Endothelial cell of umbilical vein (primary cell): Measurements from ENCODE around the gene TRERF1. TPM values are rescaled to one million over a fixed set of nuclear protein-coding genes. Genes with fewer than 3 reads are reported as not detected.

Experiments used
- BruUV-seq: library from RNA; stranded (reverse); fragments of 400-500 nt; replicated peaks from 2 replicates; lab custom pipeline; 2021; lab: Mats Ljungman, UMichigan
- CTCF ChIA-PET: fragments of 300-600, 350-600 bp; sonication (Branson Sonifier 250); formaldehyde crosslinking; loops from one replicate; lab custom pipeline; 2021; ENCODE audit warnings: antibody characterized with exemption, inconsistent platforms; lab: Charles Lee
- POLR2A ChIA-PET: fragments of 300-600, 350-600 bp; sonication (Branson Sonifier 250); formaldehyde crosslinking; loops from one replicate; lab custom pipeline; 2021; ENCODE audit warnings: antibody characterized with exemption, inconsistent platforms; lab: Charles Lee
- DNase-seq: peaks from one replicate; pipeline ENCODE4 v3.0.0-alpha.2; 2011; ENCODE audit warnings: low read depth, low spot score
- FAIRE-seq: peaks from 2 replicates; lab custom pipeline; 2011; peaks lifted over from hg19 to GRCh38; lab: Jason Lieb, UNC
- H2AFZ ChIP-seq: 2 replicates; pipeline ENCODE4 v1.6.0; 2012; ENCODE audit warnings: low read depth, low read length, control low read depth, inconsistent platforms
- H3K27ac ChIP-seq: 2 replicates; pipeline ENCODE4 v1.5.1; 2011; ENCODE audit warnings: low read depth, mild to moderate bottlenecking, control low read depth, low read length, moderate library complexity; ENCODE audit not compliant: insufficient read depth
- H3K27me3 ChIP-seq, 2 experiments: 2 replicates each; pipeline versions ENCODE4 v1.6.0 to v1.6.1; 2011; ENCODE audit warnings: low read length in 2 of 2, mixed read lengths in 1 of 2; ENCODE audit not compliant: control insufficient read depth in 2 of 2, insufficient read depth in 2 of 2
- H3K36me3 ChIP-seq, 2 experiments: 2 replicates in 1 of 2; 3 replicates in 1 of 2; pipeline ENCODE4 v1.5.1; 2011; ENCODE audit warnings: low read length in 2 of 2, mild to moderate bottlenecking in 1 of 2, moderate library complexity in 1 of 2; ENCODE audit not compliant: control insufficient read depth in 2 of 2, insufficient read depth in 2 of 2; ENCODE audit errors: extremely low read depth in 1 of 2
- H3K4me1 ChIP-seq: 3 replicates; pipeline ENCODE4 v1.5.1; 2011; ENCODE audit warnings: mild to moderate bottlenecking, low read length; ENCODE audit not compliant: control insufficient read depth, insufficient read depth; ENCODE audit errors: extremely low read depth
- H3K4me2 ChIP-seq: 2 replicates; pipeline ENCODE4 v1.6.1; 2011; ENCODE audit warnings: low read length, control low read depth, mixed read lengths; ENCODE audit not compliant: insufficient read depth
- H3K4me3 ChIP-seq, 3 experiments: fragments of 200-600 bp in 1 of 3; sonication (generic), shearing (Covaris generic) in 1 of 3; replicated peaks in 1 of 3; 2 replicates each; pipeline ENCODE4 v1.5.1; 2011 to 2016; ENCODE audit warnings: control low read depth in 3 of 3, low read length in 3 of 3, mild to moderate bottlenecking in 2 of 3, inconsistent platforms in 1 of 3, low read depth in 1 of 3, moderate library complexity in 1 of 3; ENCODE audit not compliant: insufficient read depth in 1 of 3
- H3K79me2 ChIP-seq: 2 replicates; pipeline ENCODE4 v1.6.0; 2012; ENCODE audit warnings: low read length, inconsistent platforms; ENCODE audit not compliant: control insufficient read depth, insufficient read depth
- H3K9ac ChIP-seq: replicated peaks from 2 replicates; pipeline ENCODE3; 2011; ENCODE audit warnings: low read length, control low read depth; ENCODE audit not compliant: insufficient read depth; ENCODE audit errors: extremely low read depth
- H3K9me1 ChIP-seq: replicated peaks from 3 replicates; pipeline ENCODE4 v1.6.0; 2011; ENCODE audit warnings: mild to moderate bottlenecking, low read length; ENCODE audit not compliant: control insufficient read depth, insufficient read depth; ENCODE audit errors: extremely low read depth
- H3K9me3 ChIP-seq: replicated peaks from 2 replicates; pipeline ENCODE4 v1.5.1; 2012; ENCODE audit warnings: low read length, inconsistent platforms; ENCODE audit not compliant: control insufficient read depth, insufficient read depth
- H4K20me1 ChIP-seq: replicated peaks from 2 replicates; pipeline ENCODE3; 2011; ENCODE audit warnings: mild to moderate bottlenecking, low read length; ENCODE audit not compliant: control insufficient read depth, insufficient read depth; ENCODE audit errors: extremely low read depth
- EZH2 ChIP-seq: IDR thresholded peaks from 2 replicates; pipeline ENCODE4 v1.6.1; 2012; ENCODE audit warnings: borderline replicate concordance, low read depth, mild to moderate bottlenecking, moderate library complexity, low read length, inconsistent platforms; ENCODE audit not compliant: severe bottlenecking
- FOS ChIP-seq: IDR thresholded peaks from 2 replicates; pipeline ENCODE4 v1.6.1; 2011; ENCODE audit warnings: mild to moderate bottlenecking, low read length, moderate library complexity, borderline replicate concordance; ENCODE audit not compliant: insufficient read depth
- GATA2 ChIP-seq: IDR thresholded peaks from 2 replicates; pipeline ENCODE4 v1.7.0; 2011; ENCODE audit warnings: low read depth, mild to moderate bottlenecking, moderate library complexity, mixed read lengths, low read length; ENCODE audit not compliant: insufficient read length, insufficient read depth
- JUN ChIP-seq: IDR thresholded peaks from 2 replicates; pipeline ENCODE4 v1.6.1; 2011; ENCODE audit warnings: borderline replicate concordance, low read depth; ENCODE audit not compliant: insufficient read length, insufficient read depth
- MYC ChIP-seq: IDR thresholded peaks from one replicate; pipeline ENCODE4 v1.6.1; 2011; ENCODE audit warnings: mild to moderate bottlenecking, low read depth, low read length
- POLR2A ChIP-seq: IDR thresholded peaks from 2 replicates; pipeline ENCODE4 v1.6.1; 2012; ENCODE audit warnings: low read depth, mild to moderate bottlenecking, control low read depth, low read length
- POLR2AphosphoS5 ChIP-seq: IDR thresholded peaks from 2 replicates; pipeline ENCODE4 v1.6.1; 2012; ENCODE audit warnings: low read depth, mild to moderate bottlenecking, control low read depth, low read length, moderate library complexity; ENCODE audit not compliant: insufficient read depth
- dilution Hi-C: fragments of 300-500 bp; cut with MboI; formaldehyde crosslinking; loops from one replicate; pipeline ENCODE4 v1.15.0; 2019; ENCODE audit warnings: low sequenced_read_pairs; ENCODE audit not compliant: extremely low pct_ligation_motif_present
- intact Hi-C: fragments of 100-400 bp; cut with micrococcal nuclease; formaldehyde crosslinking; loops from one replicate; pipeline ENCODE4 v1.10.0; 2022
- polyA plus RNA-seq, 4 experiments: library from polyadenylated mRNA; depleted of rRNA in 3 of 4; stranded (reverse) in 3 of 4; unstranded in 1 of 4; fragments of >200 nt; gene quantifications; 2 replicates each; pipeline versions ENCODE4 v1.2.1 to v1.2.3, GENCODE V29; 2011 to 2012; ENCODE audit warnings: missing spikeins in 1 of 4
- total RNA-seq: library from RNA; stranded (reverse); gene quantifications from 2 replicates; pipeline ENCODE4 v1.2.3, GENCODE V29; 2021
- TF ChIP-seq, protein P1 (sequence below), 2 donors: IDR thresholded peaks; 1 replicate in 1 of 2; 2 replicates in 1 of 2; pipeline ENCODE4 v1.5.1; 2011; ENCODE audit warnings: low read length in 2 of 2, mild to moderate bottlenecking in 2 of 2, moderate library complexity in 2 of 2, control low read depth in 1 of 2, inconsistent platforms in 1 of 2, low read depth in 1 of 2; ENCODE audit not compliant: insufficient read depth in 1 of 2; ENCODE audit errors: extremely low read depth in 1 of 2
- TF ChIP-seq, protein P2 (sequence below): IDR thresholded peaks from 2 replicates; pipeline ENCODE4 v1.6.1; 2011; ENCODE audit not compliant: insufficient read depth, insufficient read length

TRERF1 gene
- total and polyA plus RNA-seq, 2 donors (not counting 3 experiments of a cell fraction or from before 2014, with no cell fraction given), result 0.73 to 5.5 TPM

DNA sequence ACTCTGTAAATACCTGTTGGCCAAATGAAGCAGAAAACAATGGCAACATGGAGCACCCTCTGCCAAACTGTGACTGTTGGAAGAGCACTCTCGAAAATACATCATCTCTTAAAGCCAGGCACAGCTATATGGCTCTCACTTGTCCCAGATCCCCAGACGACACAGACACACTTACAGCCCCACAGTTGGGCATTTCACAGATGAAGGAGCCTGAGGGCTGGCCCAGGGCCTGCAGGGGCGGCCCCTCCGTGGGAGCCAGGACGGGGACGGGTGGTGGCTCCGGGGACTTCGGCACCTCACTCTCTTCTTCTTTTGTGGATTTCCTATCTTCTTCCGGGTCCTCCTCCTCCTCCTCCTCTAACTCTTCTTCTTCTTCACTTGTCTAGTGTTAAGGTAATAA is 215.7 kb downstream of the TRERF1 start:
- Histone ChIP-seq H3K79me2 (no peaks in the 10 kb centered on the region), H3K4me3 (no peak overlapping the region), H2AFZ (no peak overlapping the region), H3K9me1 (no peaks in the 10 kb centered on the region), H3K27ac (no peak overlapping the region), H3K4me1 (no peaks in the 10 kb centered on the region), H3K4me2 (no peak overlapping the region), H4K20me1 (no peaks in the 10 kb centered on the region), H3K9ac (no peak overlapping the region), H3K36me3 (no peaks in the 10 kb centered on the region), H3K27me3 (no peaks in the 10 kb centered on the region), H3K9me3 (no peaks in the 10 kb centered on the region)
- FAIRE-seq, result no peak
- DNase-seq, result no peak
- ChIA-PET POLR2A (no interaction called here), CTCF (no interaction called here)
- TF ChIP-seq MYC (no peak), JUN (no peak), POLR2AphosphoS5 (no peak), POLR2A (no peak)
- TF ChIP-seq, protein P1, sequence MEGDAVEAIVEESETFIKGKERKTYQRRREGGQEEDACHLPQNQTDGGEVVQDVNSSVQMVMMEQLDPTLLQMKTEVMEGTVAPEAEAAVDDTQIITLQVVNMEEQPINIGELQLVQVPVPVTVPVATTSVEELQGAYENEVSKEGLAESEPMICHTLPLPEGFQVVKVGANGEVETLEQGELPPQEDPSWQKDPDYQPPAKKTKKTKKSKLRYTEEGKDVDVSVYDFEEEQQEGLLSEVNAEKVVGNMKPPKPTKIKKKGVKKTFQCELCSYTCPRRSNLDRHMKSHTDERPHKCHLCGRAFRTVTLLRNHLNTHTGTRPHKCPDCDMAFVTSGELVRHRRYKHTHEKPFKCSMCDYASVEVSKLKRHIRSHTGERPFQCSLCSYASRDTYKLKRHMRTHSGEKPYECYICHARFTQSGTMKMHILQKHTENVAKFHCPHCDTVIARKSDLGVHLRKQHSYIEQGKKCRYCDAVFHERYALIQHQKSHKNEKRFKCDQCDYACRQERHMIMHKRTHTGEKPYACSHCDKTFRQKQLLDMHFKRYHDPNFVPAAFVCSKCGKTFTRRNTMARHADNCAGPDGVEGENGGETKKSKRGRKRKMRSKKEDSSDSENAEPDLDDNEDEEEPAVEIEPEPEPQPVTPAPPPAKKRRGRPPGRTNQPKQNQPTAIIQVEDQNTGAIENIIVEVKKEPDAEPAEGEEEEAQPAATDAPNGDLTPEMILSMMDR (IDR thresholded peaks at IDR 0.05; ENCODE audit: extremely low read depth in 1 of 2, insufficient read depth in 1 of 2, low read depth in 1 of 2, low read length in 2 of 2), result no peak
- BruUV-seq, result no TSS peak
- intact Hi-C loops (no loop called here), dilution Hi-C loops (no loop called here)

DNA sequence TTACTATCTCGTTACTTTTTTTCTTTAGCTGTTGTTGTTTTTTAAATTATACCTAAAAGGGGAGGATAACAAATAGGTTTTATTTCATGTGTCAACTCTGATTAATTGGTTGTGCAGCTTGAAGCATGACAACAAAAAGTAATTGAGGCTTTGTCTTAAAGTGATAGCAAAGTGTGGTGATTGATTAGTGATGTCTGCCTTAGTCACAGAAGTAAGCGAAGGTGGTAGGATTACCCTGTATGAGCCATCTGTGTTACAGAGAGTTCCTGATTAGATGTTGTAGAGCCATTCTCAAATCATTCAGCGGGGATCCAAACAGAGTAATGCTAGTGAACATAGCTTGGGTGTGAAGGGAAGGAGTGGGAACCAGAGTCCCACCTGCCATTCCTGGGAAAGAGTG is 219.7 kb downstream of the TRERF1 start:
- no peak overlapping the region for H3K9ac ChIP-seq
- H3K27me3 ChIP-seq, result no peaks in the 10 kb centered on the region
- POLR2A ChIA-PET, result no interaction called here
- no TSS peak for BruUV-seq
- no peaks in the 10 kb centered on the region for H3K9me3 ChIP-seq
- no peak overlapping the region for H2AFZ ChIP-seq
- H3K36me3 ChIP-seq, result no peaks in the 10 kb centered on the region
- intact Hi-C loops (no loop called here), dilution Hi-C loops (no loop called here)
- H3K79me2 ChIP-seq, result no peaks in the 10 kb centered on the region
- no peaks in the 10 kb centered on the region for H4K20me1 ChIP-seq
- H3K4me2 ChIP-seq, result no peak overlapping the region
- DNase-seq (no peak), FAIRE-seq (no peak)
- no peak for TF ChIP-seq EZH2
- TF ChIP-seq, protein P1 (IDR thresholded peaks at IDR 0.05; ENCODE audit: extremely low read depth in 1 of 2, insufficient read depth in 1 of 2, low read depth in 1 of 2, low read length in 2 of 2), result no peak
- TF ChIP-seq POLR2AphosphoS5, result no peak
- no peak for TF ChIP-seq GATA2
- TF ChIP-seq, protein P2, sequence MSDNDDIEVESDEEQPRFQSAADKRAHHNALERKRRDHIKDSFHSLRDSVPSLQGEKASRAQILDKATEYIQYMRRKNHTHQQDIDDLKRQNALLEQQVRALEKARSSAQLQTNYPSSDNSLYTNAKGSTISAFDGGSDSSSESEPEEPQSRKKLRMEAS, result no peak
- no peak for TF ChIP-seq POLR2A
- TF ChIP-seq JUN, result no peak
- TF ChIP-seq FOS, result no peak
- no peak for TF ChIP-seq MYC
- H3K4me3 ChIP-seq, result no peak overlapping the region
- no peak overlapping the region for H3K27ac ChIP-seq
- H3K4me1 ChIP-seq, result peaks cover 4% of the 10 kb centered on the region
- CTCF ChIA-PET, result interaction anchor here (1.0 to 1.9 kb wide), 2 partner anchors 17 to 315 kb away, joined by 3 to 6 read pairs; no protein-coding TSS in a partner anchor
- no peaks in the 10 kb centered on the region for H3K9me1 ChIP-seq
